ENCODE data around the gene PLGRKT.

The PLGRKT gene

GRCh38 chr9:5459289-5459829 lies 21.6 kb upstream of the PLGRKT start:
- CTCF ChIA-PET: interaction anchor here (0.8 to 2.6 kb wide), 5 partner anchors 10 to 141 kb away, joined by 3 to 9 read pairs (median 3); partner anchors contain the start of gene CD274
- DNase-seq (ENCODE audit: low read depth, low spot score): no peak

DNA sequence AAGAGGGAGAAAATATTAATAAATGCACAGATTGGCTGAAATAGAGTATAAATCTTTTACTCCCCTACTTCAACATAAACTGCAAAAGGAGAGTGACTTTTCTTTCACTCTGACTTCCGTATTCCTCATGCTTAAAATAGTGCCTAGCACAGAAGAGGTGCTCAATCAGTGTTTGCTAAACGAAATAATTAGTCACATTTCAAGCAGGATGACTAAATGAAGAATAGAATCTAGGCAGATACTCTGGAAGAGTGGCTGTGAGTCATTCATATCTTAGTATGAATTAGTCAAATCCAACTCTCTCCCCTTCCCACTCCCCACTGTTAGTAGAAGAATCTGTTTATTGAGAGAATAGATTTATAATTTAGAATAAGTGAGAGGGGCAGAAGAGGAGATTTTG lies 17.5 kb upstream of the PLGRKT start:
- POLR2A ChIA-PET: no interaction called here
- CTCF ChIA-PET: interaction anchor here (1.3 kb wide), 2 partner anchors 135 to 269 kb away, joined by 4 to 5 read pairs; no protein-coding TSS in a partner anchor

More at GRCh38 chr9:5459289-5459829, 21.6 kb upstream of the PLGRKT start:
- H3K4me3 ChIP-seq (ENCODE audit: low read depth, low read length): no peak overlapping the region
- TF ChIP-seq, protein P1, sequence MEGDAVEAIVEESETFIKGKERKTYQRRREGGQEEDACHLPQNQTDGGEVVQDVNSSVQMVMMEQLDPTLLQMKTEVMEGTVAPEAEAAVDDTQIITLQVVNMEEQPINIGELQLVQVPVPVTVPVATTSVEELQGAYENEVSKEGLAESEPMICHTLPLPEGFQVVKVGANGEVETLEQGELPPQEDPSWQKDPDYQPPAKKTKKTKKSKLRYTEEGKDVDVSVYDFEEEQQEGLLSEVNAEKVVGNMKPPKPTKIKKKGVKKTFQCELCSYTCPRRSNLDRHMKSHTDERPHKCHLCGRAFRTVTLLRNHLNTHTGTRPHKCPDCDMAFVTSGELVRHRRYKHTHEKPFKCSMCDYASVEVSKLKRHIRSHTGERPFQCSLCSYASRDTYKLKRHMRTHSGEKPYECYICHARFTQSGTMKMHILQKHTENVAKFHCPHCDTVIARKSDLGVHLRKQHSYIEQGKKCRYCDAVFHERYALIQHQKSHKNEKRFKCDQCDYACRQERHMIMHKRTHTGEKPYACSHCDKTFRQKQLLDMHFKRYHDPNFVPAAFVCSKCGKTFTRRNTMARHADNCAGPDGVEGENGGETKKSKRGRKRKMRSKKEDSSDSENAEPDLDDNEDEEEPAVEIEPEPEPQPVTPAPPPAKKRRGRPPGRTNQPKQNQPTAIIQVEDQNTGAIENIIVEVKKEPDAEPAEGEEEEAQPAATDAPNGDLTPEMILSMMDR (IDR thresholded peaks at IDR 0.05; ENCODE audit: insufficient read depth, low read length, missing control alignments): no peak
- POLR2A ChIA-PET: no interaction called here

DNA sequence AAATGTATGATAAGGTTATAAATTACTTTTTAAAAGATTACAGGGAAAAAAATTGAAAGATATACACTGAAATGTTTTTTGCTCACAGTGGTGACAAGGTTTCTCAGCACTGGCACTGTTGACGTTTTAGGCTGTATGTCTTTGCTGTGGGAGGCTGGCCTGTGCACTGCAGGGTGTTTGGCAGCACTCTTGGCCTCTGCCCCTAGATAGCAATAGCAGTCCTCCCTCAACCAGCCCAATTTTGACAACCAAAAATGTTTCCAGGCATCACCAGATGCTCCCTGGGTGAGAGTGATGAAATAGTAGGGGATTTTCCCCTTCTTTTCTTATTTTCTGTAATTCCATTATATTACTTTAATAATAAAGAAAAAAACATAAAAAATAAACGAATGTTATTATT lies 15.9 kb upstream of the PLGRKT start:
- DNase-seq (ENCODE audit: low read depth, low spot score): no peak
- ChIA-PET POLR2A (no interaction called here), CTCF (interaction anchor here (1.0 to 1.3 kb wide), 2 partner anchors 136 to 147 kb away, joined by 3 read pairs; no protein-coding TSS in a partner anchor)
- H3K4me3 ChIP-seq (ENCODE audit: low read depth, low read length): no peak overlapping the region
- TF ChIP-seq, protein P1 (IDR thresholded peaks at IDR 0.05; ENCODE audit: insufficient read depth, low read length, missing control alignments): no peak

More for the DNA sequence above, 17.5 kb upstream of the PLGRKT start:
- TF ChIP-seq, protein P1 (IDR thresholded peaks at IDR 0.05; ENCODE audit: insufficient read depth, low read length, missing control alignments): no peak
- DNase-seq (ENCODE audit: low read depth, low spot score): no peak
- H3K4me3 ChIP-seq (ENCODE audit: low read depth, low read length): no peak overlapping the region

DNA sequence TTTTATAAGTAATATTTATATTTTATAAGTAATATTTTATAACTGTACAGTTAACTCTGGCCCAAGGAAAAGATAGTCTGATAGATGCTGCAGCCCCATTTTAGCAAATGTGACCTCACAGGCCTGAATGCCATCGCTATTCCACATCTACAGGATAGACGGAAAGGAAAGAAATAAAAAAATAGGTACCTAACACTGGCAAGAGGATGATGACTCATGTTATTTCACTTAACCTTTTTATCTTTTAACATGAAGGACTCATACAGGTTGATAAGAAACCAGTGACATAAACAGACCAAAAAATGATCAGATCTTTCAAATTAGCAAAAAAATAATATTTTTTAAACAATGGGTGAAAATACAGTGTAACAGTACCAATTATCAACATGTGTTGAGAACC lies 15.3 kb upstream of the PLGRKT start:
- H3K4me3 ChIP-seq (ENCODE audit: low read depth, low read length): no peak overlapping the region
- TF ChIP-seq, protein P1 (IDR thresholded peaks at IDR 0.05; ENCODE audit: insufficient read depth, low read length, missing control alignments): no peak
- no peak for DNase-seq (ENCODE audit: low read depth, low spot score)
- ChIA-PET CTCF (interaction anchor here (1.0 to 1.3 kb wide), 2 partner anchors 137 to 148 kb away, joined by 3 read pairs; no protein-coding TSS in a partner anchor), POLR2A (no interaction called here)

GRCh38 chr9:5452286-5452609 lies 14.5 kb upstream of the PLGRKT start:
- ChIA-PET POLR2A (no interaction called here), CTCF (interaction anchor here (1.3 kb wide), 1 partner anchor 148 kb away, joined by 3 read pairs; no protein-coding TSS in a partner anchor)
- no peak for DNase-seq (ENCODE audit: low read depth, low spot score)
- no peak overlapping the region; the same call in 1 of the 2 replicates for H3K4me3 ChIP-seq (ENCODE audit: low read depth, low read length)
- TF ChIP-seq, protein P1 (IDR thresholded peaks at IDR 0.05; ENCODE audit: insufficient read depth, low read length, missing control alignments): no peak

DNA sequence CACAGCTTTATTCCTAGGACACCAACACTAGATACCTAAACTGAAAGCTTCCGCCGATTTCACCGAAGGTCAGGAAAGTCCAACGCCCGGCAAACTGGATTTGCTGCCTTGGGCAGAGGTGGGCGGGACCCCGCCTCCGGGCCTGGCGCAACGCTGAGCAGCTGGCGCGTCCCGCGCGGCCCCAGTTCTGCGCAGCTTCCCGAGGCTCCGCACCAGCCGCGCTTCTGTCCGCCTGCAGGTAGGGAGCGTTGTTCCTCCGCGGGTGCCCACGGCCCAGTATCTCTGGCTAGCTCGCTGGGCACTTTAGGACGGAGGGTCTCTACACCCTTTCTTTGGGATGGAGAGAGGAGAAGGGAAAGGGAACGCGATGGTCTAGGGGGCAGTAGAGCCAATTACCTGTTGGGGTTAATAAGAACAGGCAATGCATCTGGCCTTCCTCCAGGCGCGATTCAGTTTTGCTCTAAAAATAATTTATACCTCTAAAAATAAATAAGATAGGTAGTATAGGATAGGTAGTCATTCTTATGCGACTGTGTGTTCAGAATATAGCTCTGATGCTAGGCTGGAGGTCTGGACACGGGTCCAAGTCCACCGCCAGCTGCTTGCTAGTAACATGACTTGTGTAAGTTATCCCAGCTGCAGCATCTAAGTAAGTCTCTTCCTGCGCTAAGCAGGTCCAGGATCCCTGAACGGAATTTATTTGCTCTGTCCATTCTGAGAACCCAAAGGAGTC lies 12.8 kb upstream of the PLGRKT start, which contains the start of gene CD274:
Gene CD274, plus strand, starts transcription at position 184 of the 733 bp plus-strand sequence. CDS start 5,572 bp downstream, outside the sequence.
- TF ChIP-seq, protein P1 (IDR thresholded peaks at IDR 0.05; ENCODE audit: insufficient read depth, low read length, missing control alignments): peak; percentile 70
- H3K4me3 ChIP-seq (ENCODE audit: low read depth, low read length): peak within 1 kb of the TSS; percentile 72
- POLR2A ChIA-PET: interaction anchor here (0.6 to 1.8 kb wide), 7 partner anchors 10 to 137 kb away, joined by 3 to 11 read pairs (median 4); partner anchors contain the start of genes PDCD1LG2 and PLGRKT
- no peak for DNase-seq (ENCODE audit: low read depth, low spot score)
- CTCF ChIA-PET: interaction anchor here (0.7 to 3.5 kb wide), 28 partner anchors 9 to 699 kb away, joined by 3 to 75 read pairs (median 4); partner anchors contain the start of genes PDCD1LG2 and PLGRKT

All from AG04449 (cell line).